Measurements from ENCODE around the gene MYOCD.

MYOCD gene

DNA sequence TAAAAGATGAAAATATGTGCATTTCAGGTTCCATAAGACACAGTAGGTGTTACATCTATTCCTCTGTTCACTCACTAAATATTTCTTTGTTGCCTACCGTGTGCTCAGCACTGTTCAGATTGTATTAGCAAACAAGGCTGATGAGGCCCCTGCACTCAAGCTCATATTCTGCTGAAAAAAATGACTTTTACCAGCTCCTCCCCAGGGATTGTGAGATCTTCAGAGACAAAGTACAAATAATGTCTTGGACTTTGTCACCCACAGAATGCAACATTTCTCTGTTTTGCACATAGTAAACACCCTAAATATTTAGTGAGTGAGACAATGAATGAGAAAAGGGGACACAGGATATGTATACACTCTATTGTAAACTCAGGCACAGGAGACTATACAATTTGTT lies 21.9 kb upstream of the MYOCD start:
- Histone ChIP-seq H3K27ac (ENCODE audit: extremely low read depth, low read depth, low read length) (no peak overlapping the region), H3K9me3 (ENCODE audit: control insufficient read depth, insufficient read depth, low read depth, low read length) (no peaks in the 10 kb centered on the region), H3K4me3 (ENCODE audit: low read depth, low read length) (no peak overlapping the region), H3K36me3 (ENCODE audit: control insufficient read depth in 2 of 2, insufficient read depth in 1 of 2, low read length in 2 of 2) (no peaks in the 10 kb centered on the region), H3K4me1 (ENCODE audit: control insufficient read depth, insufficient read depth, low read length) (no peaks in the 10 kb centered on the region)
- ChIA-PET POLR2A (no interaction called here), CTCF (interaction anchor here (0.6 to 0.8 kb wide), 2 partner anchors 18 to 86 kb away, joined by 3 read pairs; no protein-coding TSS in a partner anchor)
- TF ChIP-seq, protein P1, sequence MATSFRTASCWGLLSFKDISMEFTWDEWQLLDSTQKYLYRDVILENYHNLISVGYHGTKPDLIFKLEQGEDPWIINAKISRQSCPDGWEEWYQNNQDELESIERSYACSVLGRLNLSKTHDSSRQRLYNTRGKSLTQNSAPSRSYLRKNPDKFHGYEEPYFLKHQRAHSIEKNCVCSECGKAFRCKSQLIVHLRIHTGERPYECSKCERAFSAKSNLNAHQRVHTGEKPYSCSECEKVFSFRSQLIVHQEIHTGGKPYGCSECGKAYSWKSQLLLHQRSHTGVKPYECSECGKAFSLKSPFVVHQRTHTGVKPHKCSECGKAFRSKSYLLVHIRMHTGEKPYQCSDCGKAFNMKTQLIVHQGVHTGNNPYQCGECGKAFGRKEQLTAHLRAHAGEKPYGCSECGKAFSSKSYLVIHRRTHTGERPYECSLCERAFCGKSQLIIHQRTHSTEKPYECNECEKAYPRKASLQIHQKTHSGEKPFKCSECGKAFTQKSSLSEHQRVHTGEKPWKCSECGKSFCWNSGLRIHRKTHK (tag by site-specific recombination; IDR thresholded peaks at IDR 0.05), result no peak
- TF ChIP-seq, protein P2, sequence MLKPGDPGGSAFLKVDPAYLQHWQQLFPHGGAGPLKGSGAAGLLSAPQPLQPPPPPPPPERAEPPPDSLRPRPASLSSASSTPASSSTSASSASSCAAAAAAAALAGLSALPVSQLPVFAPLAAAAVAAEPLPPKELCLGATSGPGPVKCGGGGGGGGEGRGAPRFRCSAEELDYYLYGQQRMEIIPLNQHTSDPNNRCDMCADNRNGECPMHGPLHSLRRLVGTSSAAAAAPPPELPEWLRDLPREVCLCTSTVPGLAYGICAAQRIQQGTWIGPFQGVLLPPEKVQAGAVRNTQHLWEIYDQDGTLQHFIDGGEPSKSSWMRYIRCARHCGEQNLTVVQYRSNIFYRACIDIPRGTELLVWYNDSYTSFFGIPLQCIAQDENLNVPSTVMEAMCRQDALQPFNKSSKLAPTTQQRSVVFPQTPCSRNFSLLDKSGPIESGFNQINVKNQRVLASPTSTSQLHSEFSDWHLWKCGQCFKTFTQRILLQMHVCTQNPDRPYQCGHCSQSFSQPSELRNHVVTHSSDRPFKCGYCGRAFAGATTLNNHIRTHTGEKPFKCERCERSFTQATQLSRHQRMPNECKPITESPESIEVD (tag by site-specific recombination; IDR thresholded peaks at IDR 0.05), result no peak
- no peak for TF ChIP-seq ZNF585B (tag by site-specific recombination; IDR thresholded peaks at IDR 0.05)
- no peak for TF ChIP-seq ZSCAN30 (tag by site-specific recombination; IDR thresholded peaks at IDR 0.05)
- TF ChIP-seq, protein P3, sequence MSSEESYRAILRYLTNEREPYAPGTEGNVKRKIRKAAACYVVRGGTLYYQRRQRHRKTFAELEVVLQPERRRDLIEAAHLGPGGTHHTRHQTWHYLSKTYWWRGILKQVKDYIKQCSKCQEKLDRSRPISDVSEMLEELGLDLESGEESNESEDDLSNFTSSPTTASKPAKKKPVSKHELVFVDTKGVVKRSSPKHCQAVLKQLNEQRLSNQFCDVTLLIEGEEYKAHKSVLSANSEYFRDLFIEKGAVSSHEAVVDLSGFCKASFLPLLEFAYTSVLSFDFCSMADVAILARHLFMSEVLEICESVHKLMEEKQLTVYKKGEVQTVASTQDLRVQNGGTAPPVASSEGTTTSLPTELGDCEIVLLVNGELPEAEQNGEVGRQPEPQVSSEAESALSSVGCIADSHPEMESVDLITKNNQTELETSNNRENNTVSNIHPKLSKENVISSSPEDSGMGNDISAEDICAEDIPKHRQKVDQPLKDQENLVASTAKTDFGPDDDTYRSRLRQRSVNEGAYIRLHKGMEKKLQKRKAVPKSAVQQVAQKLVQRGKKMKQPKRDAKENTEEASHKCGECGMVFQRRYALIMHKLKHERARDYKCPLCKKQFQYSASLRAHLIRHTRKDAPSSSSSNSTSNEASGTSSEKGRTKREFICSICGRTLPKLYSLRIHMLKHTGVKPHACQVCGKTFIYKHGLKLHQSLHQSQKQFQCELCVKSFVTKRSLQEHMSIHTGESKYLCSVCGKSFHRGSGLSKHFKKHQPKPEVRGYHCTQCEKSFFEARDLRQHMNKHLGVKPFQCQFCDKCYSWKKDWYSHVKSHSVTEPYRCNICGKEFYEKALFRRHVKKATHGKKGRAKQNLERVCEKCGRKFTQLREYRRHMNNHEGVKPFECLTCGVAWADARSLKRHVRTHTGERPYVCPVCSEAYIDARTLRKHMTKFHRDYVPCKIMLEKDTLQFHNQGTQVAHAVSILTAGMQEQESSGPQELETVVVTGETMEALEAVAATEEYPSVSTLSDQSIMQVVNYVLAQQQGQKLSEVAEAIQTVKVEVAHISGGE (tag by site-specific recombination; conservative IDR thresholded peaks at IDR 0.05; ENCODE audit: low read depth), result no peak
- no peak for TF ChIP-seq ZNF404 (tag by site-specific recombination; IDR thresholded peaks at IDR 0.05)
- TF ChIP-seq ZNF621 (tag by site-specific recombination; IDR thresholded peaks at IDR 0.05), result no peak
- TF ChIP-seq, protein P4, sequence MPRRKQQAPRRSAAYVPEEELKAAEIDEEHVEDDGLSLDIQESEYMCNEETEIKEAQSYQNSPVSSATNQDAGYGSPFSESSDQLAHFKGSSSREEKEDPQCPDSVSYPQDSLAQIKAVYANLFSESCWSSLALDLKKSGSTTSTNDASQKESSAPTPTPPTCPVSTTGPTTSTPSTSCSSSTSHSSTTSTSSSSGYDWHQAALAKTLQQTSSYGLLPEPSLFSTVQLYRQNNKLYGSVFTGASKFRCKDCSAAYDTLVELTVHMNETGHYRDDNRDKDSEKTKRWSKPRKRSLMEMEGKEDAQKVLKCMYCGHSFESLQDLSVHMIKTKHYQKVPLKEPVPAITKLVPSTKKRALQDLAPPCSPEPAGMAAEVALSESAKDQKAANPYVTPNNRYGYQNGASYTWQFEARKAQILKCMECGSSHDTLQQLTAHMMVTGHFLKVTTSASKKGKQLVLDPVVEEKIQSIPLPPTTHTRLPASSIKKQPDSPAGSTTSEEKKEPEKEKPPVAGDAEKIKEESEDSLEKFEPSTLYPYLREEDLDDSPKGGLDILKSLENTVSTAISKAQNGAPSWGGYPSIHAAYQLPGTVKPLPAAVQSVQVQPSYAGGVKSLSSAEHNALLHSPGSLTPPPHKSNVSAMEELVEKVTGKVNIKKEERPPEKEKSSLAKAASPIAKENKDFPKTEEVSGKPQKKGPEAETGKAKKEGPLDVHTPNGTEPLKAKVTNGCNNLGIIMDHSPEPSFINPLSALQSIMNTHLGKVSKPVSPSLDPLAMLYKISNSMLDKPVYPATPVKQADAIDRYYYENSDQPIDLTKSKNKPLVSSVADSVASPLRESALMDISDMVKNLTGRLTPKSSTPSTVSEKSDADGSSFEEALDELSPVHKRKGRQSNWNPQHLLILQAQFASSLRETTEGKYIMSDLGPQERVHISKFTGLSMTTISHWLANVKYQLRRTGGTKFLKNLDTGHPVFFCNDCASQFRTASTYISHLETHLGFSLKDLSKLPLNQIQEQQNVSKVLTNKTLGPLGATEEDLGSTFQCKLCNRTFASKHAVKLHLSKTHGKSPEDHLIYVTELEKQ (tag by site-specific recombination; IDR thresholded peaks at IDR 0.05; ENCODE audit: borderline replicate concordance), result no peak
- TF ChIP-seq, protein P5, sequence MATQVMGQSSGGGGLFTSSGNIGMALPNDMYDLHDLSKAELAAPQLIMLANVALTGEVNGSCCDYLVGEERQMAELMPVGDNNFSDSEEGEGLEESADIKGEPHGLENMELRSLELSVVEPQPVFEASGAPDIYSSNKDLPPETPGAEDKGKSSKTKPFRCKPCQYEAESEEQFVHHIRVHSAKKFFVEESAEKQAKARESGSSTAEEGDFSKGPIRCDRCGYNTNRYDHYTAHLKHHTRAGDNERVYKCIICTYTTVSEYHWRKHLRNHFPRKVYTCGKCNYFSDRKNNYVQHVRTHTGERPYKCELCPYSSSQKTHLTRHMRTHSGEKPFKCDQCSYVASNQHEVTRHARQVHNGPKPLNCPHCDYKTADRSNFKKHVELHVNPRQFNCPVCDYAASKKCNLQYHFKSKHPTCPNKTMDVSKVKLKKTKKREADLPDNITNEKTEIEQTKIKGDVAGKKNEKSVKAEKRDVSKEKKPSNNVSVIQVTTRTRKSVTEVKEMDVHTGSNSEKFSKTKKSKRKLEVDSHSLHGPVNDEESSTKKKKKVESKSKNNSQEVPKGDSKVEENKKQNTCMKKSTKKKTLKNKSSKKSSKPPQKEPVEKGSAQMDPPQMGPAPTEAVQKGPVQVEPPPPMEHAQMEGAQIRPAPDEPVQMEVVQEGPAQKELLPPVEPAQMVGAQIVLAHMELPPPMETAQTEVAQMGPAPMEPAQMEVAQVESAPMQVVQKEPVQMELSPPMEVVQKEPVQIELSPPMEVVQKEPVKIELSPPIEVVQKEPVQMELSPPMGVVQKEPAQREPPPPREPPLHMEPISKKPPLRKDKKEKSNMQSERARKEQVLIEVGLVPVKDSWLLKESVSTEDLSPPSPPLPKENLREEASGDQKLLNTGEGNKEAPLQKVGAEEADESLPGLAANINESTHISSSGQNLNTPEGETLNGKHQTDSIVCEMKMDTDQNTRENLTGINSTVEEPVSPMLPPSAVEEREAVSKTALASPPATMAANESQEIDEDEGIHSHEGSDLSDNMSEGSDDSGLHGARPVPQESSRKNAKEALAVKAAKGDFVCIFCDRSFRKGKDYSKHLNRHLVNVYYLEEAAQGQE (tag by site-specific recombination; IDR thresholded peaks at IDR 0.05), result no peak
- TF ChIP-seq, protein P6, sequence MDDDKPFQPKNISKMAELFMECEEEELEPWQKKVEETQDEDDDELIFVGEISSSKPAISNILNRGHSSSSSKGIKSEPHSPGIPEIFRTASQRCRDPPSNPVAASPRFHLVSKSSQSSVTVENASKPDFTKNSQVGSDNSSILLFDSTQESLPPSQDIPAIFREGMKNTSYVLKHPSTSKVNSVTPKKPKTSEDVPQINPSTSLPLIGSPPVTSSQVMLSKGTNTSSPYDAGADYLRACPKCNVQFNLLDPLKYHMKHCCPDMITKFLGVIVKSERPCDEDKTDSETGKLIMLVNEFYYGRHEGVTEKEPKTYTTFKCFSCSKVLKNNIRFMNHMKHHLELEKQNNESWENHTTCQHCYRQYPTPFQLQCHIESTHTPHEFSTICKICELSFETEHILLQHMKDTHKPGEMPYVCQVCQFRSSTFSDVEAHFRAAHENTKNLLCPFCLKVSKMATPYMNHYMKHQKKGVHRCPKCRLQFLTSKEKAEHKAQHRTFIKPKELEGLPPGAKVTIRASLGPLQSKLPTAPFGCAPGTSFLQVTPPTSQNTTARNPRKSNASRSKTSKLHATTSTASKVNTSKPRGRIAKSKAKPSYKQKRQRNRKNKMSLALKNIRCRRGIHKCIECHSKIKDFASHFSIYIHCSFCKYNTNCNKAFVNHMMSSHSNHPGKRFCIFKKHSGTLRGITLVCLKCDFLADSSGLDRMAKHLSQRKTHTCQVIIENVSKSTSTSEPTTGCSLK (tag by site-specific recombination; IDR thresholded peaks at IDR 0.05), result no peak
- no peak for TF ChIP-seq ZNF266 (tag by site-specific recombination; IDR thresholded peaks at IDR 0.05; ENCODE audit: low read depth)
- TF ChIP-seq, protein P7, sequence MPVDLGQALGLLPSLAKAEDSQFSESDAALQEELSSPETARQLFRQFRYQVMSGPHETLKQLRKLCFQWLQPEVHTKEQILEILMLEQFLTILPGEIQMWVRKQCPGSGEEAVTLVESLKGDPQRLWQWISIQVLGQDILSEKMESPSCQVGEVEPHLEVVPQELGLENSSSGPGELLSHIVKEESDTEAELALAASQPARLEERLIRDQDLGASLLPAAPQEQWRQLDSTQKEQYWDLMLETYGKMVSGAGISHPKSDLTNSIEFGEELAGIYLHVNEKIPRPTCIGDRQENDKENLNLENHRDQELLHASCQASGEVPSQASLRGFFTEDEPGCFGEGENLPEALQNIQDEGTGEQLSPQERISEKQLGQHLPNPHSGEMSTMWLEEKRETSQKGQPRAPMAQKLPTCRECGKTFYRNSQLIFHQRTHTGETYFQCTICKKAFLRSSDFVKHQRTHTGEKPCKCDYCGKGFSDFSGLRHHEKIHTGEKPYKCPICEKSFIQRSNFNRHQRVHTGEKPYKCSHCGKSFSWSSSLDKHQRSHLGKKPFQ (tag by site-specific recombination; IDR thresholded peaks at IDR 0.05), result no peak
- no peak for TF ChIP-seq ZNF561 (tag by site-specific recombination; IDR thresholded peaks at IDR 0.05; ENCODE audit: borderline replicate concordance)
- no peak for TF ChIP-seq ZNF514 (tag by site-specific recombination; IDR thresholded peaks at IDR 0.05)
- TF ChIP-seq GLIS2 (tag by site-specific recombination; IDR thresholded peaks at IDR 0.05), result no peak
